NOMO-1 (cell line): ENCODE measurements around the gene LAX1.
A peak's percentile ranks its signal among the peaks of the same experiment; 100 is the strongest.
"Not testable (repeated sequence)": the region's sequence is repeated elsewhere in the genome, so short reads cannot be mapped to it uniquely, and the experiment has no call there.

Source experiments
- DNase-seq, 2 experiments: peaks; one replicate each; lab custom pipeline; 2025; ENCODE audit not compliant: unreplicated experiment in 2 of 2; lab: John Stamatoyannopoulos, UW

LAX1 gene, protein sequence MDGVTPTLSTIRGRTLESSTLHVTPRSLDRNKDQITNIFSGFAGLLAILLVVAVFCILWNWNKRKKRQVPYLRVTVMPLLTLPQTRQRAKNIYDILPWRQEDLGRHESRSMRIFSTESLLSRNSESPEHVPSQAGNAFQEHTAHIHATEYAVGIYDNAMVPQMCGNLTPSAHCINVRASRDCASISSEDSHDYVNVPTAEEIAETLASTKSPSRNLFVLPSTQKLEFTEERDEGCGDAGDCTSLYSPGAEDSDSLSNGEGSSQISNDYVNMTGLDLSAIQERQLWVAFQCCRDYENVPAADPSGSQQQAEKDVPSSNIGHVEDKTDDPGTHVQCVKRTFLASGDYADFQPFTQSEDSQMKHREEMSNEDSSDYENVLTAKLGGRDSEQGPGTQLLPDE

DNA sequence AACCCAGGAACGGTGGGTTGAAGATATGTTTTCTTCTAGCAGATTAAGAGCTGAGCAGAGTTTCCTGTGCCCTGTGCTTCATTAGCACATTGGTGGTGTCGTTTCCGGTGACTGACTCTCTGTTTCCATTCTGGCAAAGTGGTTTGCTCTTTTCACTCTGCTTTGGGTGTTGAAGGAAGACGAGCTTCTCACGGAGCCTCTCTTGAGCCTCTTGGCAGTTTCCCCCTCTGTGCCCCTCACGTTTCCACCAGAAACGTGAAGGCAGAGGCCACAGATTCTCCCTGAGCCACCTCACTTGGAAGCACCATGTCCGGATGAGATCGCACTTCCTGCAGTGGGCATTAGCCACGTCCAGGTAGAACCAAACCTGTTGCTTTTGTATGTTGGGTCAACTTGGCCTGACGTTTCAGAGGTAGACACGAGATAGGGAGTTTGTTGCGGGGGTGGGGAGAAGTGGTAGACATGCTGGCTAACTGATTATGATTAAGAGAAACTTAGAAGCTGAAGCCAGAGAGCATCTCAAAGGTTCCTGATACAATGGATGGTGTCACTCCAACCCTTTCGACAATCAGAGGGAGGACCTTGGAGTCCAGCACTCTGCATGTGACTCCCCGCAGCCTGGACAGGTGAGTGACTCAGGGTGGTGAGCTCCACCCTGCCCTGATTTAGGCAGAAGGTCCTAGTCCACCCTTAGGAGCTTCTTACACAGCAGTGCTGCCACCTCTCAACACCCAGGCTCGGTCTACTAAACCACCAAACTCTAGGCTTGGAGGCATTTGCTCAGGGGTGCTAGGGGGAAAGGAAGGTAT is at the start of gene LAX1:
Gene LAX1 (plus strand): TSS at position 155 of the 809 bp plus-strand sequence. CDS start 383 bp downstream, at position 538.
- DNase-seq = no peak

DNA sequence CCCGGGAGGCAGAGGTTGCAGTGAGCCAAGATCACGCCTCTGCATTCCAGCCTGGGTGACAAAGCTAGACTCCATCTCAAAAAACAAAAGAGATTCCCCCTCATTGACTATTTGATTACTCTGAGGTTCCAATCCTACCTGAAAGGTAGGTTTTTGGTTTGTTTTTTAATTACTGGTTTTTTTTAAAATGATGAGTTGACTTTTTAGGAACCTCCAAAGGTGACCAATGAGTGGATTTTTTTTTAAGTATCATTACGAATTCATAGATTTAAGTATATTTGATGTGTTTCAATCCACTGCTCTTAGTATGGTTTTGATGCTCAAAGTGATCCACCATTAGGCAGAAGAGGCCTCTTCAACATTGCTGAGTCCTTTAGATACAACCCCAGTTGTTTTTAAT is 47.9 kb upstream of the LAX1 start:
- no peak for DNase-seq

DNA sequence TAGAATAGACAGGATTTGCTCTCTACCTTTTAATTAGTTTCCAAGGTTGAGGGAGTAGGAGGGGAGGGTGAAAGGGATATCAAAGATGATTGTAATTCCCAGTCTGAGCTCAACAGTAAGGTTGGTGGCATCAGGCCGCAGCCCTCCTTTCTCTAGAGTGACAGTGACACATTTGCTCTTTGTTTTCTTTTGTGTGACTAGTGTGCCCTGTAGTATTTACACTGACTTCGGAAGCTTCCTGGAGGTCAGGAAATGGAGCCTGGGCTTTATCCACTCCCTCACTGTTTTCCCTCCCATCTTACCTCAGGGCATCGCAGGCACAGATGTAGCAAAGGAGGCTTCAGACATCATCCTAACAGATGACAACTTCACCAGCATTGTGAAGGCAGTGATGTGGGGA is 44.7 kb upstream of the LAX1 start:
- no peak for DNase-seq

DNA sequence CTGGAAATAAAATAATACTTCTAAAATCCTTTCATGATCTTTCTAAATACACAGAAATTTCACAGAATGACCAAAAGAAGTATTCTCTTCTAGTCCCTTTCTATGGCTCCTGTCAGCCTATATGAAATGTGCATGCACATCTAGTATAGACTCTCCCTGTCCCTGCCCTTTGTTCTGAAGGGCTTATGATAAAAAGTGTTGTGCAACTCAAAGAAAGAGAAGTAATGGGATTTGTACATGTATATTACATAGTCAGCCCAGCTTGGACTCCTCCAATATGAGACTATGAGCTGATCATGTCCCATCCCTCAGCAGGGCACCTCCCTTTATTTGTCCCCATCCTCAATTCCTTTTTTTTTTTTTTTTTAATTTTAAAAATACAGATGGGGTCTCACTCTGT is 42.1 kb upstream of the LAX1 start:
- peak in 1 of 2 experiments; percentile 7 for DNase-seq

DNA sequence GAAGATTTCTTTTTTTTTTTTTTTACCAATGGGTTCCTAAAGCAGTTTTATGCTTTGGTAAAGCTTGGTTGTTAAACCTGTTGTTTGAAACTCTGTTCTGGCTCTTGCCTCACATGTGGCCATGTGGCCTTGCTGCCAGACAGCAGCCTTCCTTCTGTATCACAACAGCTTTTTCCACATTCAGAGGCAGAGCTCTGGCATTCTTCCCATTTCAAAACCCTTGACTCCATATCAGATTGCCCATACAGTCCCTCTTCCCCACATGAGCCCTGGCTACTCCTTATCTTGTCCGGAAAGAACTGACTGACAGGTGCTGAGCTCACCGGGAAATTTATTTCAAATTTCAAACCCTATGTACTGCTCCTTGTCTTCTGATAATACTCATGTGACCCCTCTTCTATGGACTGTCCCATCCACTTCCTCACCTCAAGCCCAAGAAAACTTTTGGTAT is 38.5 kb upstream of the LAX1 start:
- DNase-seq = no peak

DNA sequence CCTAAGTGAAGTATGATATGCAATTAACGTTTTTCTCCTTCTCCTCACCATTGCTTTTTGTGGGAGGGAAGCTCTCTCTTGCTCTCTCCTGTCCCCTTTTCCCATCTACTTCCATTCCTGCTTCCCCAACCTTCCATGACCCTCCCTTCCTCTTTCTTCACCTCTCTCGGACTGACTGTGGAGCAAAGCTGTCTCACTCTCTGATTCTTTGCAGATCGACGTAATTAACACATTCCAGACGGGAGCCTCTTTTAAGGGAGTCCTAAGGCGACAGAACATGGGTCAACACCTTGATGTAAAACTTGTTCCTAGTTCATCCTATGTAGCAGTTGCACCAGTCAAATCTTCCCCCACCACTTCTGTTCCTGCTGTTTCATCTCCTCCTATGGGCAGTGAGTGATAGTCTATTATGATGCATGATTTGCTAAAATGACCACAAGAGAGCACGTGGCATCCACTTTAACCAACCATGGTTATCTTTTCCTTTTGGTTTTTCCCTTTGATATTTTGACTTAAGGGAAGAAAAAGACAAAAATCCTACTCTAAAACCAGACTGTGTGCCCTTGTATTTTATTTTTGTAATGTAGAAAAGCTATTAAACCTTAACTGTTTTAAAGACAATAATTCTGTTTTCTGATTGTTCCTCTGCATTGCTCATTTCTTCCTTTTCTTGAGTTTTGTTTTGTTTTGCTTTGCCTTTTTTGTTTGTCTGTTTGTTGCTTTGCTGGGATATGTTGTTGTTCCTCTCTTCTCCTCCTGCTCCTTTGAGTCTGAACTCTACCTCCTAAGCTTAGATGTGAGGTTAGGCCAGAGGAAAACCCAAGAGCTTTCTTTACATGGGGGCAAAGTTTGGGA is 31.7 kb upstream of the LAX1 start:
- no peak for DNase-seq

DNA sequence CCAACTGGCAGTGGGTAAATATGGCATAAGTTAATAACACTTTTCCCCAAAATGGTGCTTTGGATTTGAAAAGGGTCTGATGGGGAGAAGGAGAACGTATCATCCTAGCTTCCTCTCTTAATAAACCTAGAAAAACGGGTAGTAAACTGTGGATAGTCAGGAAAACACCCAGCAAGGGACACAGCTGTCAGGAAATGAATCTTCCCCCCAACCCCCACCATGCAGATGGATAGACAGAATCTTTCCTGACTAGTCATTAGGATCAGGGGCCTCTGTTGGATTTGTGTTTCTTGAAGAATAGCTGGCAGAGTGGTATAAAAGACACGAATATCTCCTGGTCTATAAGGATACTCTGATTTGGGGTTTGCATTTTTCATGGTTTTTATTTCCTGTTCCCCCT is 22.5 kb upstream of the LAX1 start:
- DNase-seq = no peak

DNA sequence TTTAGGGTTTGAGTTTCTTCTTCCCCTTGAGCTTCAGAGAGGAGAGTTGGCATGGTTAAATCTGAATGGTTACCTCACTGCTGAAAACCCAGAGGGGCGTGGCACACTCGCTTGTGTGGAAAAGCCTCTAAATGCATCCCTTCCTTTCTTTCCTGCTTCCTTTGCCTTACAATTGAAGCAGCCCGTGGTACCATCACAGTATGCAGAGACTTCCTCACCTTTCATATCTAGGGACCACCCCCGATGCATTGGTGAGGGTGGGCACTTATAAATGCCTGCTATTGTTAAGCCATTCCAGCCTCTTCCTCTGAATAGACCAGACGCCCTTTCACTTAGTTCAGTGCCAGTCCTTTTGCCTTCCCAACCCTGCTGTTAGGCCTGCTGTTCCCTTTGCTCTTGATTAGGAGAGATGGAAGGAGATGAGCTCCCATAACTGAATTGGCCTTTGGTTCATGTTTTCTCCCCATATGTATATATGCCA is 21.9 kb upstream of the LAX1 start:
- DNase-seq = no peak

DNA sequence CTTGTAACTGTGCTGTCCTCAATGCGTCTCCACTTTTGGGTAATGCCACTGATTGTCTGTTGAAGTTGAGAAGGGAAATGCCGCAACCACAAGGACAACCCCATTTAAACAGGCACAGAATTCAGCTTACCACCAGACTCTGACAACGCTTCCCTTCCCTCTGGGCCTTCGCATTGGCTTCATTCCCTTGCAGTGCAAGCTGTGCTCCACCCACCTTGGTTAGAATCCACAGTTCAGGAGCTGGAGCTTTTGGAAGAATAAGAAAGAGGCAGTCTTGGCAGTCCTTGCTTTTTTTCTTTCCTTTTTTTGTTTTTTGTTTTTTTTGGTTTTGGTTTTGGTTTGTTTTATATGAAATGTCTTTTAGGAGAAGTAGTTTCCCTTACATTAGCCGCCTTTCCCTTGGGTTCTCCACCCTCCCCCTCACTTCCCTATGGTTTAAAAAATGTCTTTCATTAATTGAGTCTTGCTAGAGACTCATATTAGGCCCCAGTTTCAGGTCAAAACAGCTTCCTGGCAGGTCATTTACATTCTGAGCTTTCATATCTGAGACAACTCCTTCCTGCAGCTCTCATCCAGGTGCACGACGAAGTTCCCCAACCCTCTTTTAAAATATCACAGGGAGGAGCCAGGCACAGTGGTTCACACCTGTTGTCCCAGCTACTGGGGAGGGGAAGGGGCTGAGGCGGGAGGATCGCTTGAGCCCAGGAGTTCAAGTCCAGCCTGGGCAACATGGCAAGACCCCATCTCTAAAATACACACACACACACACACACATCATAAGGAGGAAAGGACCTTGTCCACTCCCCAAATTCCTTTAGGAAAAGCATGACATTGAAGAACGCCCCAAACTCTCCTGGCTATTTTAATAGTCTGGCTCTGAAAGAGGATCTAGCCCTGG is 20.7 kb upstream of the LAX1 start:
- DNase-seq = no peak

DNA sequence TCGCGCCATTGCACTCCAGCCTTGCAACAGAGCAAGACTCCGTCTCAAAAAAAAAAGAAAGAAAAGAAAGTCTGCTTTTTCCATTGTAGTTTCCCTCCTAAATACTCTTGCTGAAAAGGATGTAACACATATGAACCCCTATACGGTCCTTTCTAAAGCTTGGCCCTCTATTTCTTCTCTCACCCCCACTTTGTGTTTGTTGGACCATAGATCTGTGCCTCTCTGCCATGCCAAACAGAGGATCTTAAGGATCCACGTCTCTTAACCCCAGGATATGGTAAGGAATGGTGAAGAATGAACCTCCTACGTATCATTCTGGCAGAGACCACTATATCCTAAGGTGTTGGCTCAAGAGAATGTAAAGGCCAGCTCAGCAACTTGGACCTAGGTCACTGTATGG is 18.7 kb upstream of the LAX1 start:
- no peak for DNase-seq

DNA sequence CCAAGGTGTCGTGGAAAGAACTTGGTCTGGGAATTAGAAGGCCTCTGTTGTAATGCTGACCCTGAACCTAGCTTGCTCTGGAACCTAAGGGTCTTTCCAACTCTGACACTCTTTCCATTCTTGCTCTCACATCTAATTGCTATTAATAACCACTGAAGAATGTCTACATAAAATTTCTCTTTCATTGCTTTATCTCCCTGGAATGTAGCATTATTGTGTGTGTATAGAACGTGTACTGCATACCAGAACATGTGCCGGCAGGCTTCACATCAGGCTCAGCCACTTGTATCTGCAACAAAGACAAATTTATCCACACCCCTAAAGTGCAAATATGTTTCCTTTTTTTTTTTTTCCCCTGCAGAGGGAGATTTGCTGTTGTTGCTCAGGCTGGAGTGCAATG is 13.9 kb upstream of the LAX1 start:
- DNase-seq = no peak

DNA sequence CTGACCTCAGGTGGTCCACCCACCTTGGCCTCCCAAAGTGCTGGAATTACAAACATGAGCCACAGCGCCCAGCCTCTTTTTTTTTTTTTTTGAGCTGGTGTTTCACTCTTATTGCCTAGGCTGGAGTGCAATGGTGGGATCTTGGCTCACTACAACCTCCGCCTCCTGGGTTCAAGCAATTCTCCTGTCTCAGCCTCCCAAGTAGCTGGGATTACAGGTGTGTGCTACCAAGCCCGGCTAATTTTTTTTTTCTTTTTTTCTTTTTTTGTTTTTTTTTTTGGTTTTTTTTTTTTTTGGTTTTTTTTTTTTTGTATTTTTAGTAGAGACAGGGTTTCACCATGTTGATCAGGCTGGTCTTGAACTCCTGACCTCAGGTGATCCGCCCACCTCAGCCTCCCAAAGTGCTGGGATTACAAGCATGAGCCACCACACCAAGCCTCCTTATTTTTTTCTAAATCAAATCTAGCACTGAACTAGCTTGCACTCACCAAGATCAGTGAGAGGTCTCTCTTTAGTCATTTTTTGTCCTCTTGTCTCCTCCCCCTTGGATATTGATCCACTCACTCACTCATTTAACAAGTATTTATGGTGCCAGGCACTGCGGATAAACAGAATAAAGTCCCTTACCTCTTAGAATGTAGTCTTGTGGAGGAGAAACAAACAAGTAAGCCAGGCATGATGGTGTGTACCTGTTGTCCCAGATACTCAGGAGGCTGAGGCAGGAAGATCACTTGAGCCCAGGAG is 13.2 kb upstream of the LAX1 start:
- DNase-seq = not testable (repeated sequence)

DNA sequence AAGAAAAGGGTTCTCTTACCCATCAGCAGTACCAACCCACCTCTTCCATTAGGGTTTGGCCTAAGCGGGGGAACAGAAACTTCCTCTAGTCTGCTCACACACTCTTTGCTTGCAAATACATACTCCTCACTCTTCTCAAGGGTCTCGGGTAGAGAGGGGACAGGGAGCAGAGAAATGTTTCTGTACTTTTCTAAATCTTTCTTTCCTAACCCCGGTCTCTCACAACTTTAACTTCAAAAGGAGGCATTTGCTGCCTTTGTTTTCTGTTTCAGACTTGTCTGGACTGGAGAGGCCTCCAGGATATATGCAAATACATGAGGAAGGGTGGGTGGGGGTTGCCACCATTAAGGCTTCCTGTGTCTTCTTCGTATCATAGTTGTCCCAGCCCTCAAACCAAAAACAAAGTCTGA is 10.5 kb upstream of the LAX1 start:
- DNase-seq = no peak

DNA sequence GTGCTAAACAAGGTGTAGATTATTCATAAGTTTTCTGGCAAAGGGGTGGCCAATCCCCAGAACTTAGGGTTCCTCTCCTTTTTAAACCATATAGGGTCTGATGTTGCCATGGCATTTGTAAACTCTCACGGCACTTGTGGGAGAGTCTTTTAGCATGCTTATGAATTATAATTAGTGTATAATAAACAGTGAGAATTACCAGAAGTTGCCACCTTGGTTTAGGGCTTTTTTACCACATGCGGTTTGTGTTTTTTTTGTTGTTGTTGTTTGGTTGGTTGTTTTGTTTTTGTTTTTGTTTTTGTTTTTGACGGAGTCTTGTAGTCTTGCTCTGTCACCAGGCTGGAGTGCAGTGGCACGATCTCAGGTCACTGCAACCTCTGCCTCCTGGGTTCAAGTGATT is 8.9 kb upstream of the LAX1 start:
- DNase-seq = no peak

DNA sequence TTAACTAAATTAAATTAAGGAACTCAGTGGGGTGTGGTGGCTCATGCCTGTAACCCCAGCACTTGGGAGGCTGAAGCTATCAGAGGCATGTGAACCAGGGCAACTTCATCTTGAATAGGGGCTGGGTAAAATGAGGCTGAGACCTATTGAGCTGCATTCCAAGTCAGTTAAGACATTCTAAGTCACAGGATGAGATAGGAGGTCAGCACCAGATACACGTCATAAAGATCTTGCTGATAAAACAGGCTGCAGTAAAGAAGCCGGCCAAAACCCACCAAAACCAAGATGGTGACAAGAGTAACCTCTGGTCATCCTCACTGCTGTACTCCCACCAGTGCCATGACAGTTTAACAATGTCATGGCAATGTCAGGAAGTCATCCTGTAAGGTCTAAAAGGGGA is 6.2 kb upstream of the LAX1 start:
- not testable (repeated sequence) for DNase-seq

DNA sequence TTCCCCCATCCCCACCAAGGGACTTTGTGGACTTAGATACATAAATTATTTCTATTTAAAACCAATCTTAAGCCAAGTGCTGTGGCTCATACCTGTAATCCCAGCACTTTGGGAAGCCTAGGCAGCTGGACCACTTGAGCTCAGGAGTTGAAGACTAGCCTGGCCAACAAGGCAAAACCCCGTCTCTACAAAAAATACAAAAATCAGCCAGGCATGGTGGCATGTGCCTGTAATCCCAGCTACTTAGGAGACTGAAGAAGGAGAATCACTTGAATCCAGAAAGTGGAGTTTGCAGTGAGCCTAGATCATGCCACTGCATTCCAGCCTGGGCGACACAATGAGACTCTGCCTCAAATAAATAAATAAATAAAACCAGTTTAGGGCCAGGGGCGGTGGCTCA is 4.5 kb upstream of the LAX1 start:
- no peak for DNase-seq

DNA sequence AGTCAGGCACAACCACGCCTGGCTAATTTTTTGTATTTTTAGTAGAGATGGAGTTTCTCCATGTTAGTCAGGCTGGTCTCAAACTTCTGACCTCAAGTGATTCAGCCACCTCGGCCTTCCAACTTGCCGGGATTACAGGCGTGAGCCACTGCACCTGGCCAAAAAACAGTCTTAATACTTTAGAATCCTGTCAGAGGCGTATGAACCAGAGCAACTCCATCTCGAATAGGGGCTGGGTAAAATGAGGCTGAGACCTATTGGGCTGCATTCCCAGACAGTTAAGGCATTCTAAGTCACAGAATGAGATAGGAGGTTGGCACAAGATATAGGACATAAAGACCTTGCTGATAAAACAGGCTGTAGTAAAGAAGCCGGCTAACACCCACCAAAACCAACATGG is 3.0 kb upstream of the LAX1 start:
- not testable (repeated sequence) for DNase-seq

DNA sequence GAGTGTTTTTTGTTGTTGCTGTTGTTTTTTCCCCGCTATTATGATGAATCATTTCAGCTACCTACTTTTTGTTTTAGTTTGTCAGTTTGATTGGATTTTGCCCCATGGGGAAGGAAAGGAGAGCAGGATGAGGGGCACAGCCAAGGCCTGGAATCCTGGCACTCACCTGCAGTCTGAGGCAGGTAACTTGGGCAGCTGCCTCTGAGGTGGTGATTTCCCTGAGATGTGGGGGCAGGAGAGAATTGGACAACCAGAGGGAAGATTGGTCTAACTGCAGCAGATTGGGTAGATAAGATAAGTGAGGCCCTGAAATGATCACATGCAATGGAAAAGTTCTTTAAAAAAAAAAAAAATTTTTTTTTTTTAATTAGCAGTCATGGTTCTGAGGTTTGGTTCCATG is 1.5 kb upstream of the LAX1 start:
- DNase-seq = no peak
